Measurements from ENCODE around the gene HSPB3. TPM values are rescaled to one million over a fixed set of nuclear protein-coding genes. Genes with fewer than 3 reads are reported as not detected.

Gene HSPB3
- total and polyA plus RNA-seq, 2 donors (not counting 1 experiment from before 2014, with no cell fraction given): 18.6 to 21.1 TPM

GRCh38 chr5:54471398-54471797 lies 15.9 kb downstream of the HSPB3 start:
- no peak overlapping the region for H3K9ac ChIP-seq (ENCODE audit: insufficient read depth, low read length)
- peaks cover 3% of the 10 kb centered on the region for H3K4me1 ChIP-seq (ENCODE audit: control insufficient read depth, extremely low read depth, insufficient read depth, low read length)
- H3K36me3 ChIP-seq (ENCODE audit: control insufficient read depth, insufficient read depth, low read length): no peaks in the 10 kb centered on the region
- no peak overlapping the region for H3K4me2 ChIP-seq (ENCODE audit: extremely low read depth, insufficient read depth, low read length)
- TF ChIP-seq CTCF (conservative IDR thresholded peaks at IDR 0.05 in 1 of 2, IDR thresholded peaks at IDR 0.05 in 1 of 2; ENCODE audit: low read depth in 1 of 2, low read length in 2 of 2) (no peak), EZH2 (IDR thresholded peaks at IDR 0.05; ENCODE audit: low read length, missing control alignments) (no peak)
- no peaks in the 10 kb centered on the region for H4K20me1 ChIP-seq (ENCODE audit: control insufficient read depth, extremely low read depth, insufficient read depth, low read length)
- DNase-seq (ENCODE audit: low read depth in 2 of 2): no peak
- H2AFZ ChIP-seq (ENCODE audit: low read length): no peak overlapping the region
- H3K27ac ChIP-seq (ENCODE audit: insufficient read depth, low read length): no peak overlapping the region
- H3K4me3 ChIP-seq (replicated peaks in 1 of 4; ENCODE audit: control extremely low read depth in 1 of 4, insufficient read depth in 1 of 4, low read depth in 3 of 4, low read length in 4 of 4): no peak overlapping the region
- H3K9me3 ChIP-seq (ENCODE audit: control insufficient read depth, insufficient read depth, low read depth, low read length): no peaks in the 10 kb centered on the region
- no peaks in the 10 kb centered on the region for H3K27me3 ChIP-seq (ENCODE audit: control insufficient read depth, insufficient read depth, low read length)
- H3K79me2 ChIP-seq (ENCODE audit: control insufficient read depth, insufficient read depth, low read length): no peaks in the 10 kb centered on the region

- no peaks in the 10 kb centered on the region for H4K20me1 ChIP-seq (ENCODE audit: control insufficient read depth, extremely low read depth, insufficient read depth, low read length)
- no peak overlapping the region for H3K27ac ChIP-seq (ENCODE audit: insufficient read depth, low read length)
- no peaks in the 10 kb centered on the region for H3K79me2 ChIP-seq (ENCODE audit: control insufficient read depth, insufficient read depth, low read length)
- H3K4me1 ChIP-seq (ENCODE audit: control insufficient read depth, extremely low read depth, insufficient read depth, low read length): no peaks in the 10 kb centered on the region
- H2AFZ ChIP-seq (ENCODE audit: low read length): no peak overlapping the region
- TF ChIP-seq EZH2 (IDR thresholded peaks at IDR 0.05; ENCODE audit: low read length, missing control alignments) (no peak), CTCF (conservative IDR thresholded peaks at IDR 0.05 in 1 of 2, IDR thresholded peaks at IDR 0.05 in 1 of 2; ENCODE audit: low read depth in 1 of 2, low read length in 2 of 2) (no peak)
- no peak for DNase-seq (ENCODE audit: low read depth in 2 of 2)
- H3K9ac ChIP-seq (ENCODE audit: insufficient read depth, low read length): no peak overlapping the region
- no peak overlapping the region for H3K4me2 ChIP-seq (ENCODE audit: extremely low read depth, insufficient read depth, low read length)
- no peaks in the 10 kb centered on the region for H3K36me3 ChIP-seq (ENCODE audit: control insufficient read depth, insufficient read depth, low read length)
- H3K4me3 ChIP-seq (replicated peaks in 1 of 4; ENCODE audit: control extremely low read depth in 1 of 4, insufficient read depth in 1 of 4, low read depth in 3 of 4, low read length in 4 of 4): no peak overlapping the region
- H3K9me3 ChIP-seq (ENCODE audit: control insufficient read depth, insufficient read depth, low read depth, low read length): no peaks in the 10 kb centered on the region
- peaks cover 2% of the 10 kb centered on the region for H3K27me3 ChIP-seq (ENCODE audit: control insufficient read depth, insufficient read depth, low read length)
Observed at GRCh38 chr5:54476682-54477081, 21.2 kb downstream of the HSPB3 start.

GRCh38 chr5:54477941-54478478 lies 22.5 kb downstream of the HSPB3 start:
- no peaks in the 10 kb centered on the region for H4K20me1 ChIP-seq (ENCODE audit: control insufficient read depth, extremely low read depth, insufficient read depth, low read length)
- no peak overlapping the region for H3K9ac ChIP-seq (ENCODE audit: insufficient read depth, low read length)
- no peaks in the 10 kb centered on the region for H3K36me3 ChIP-seq (ENCODE audit: control insufficient read depth, insufficient read depth, low read length)
- DNase-seq (ENCODE audit: low read depth in 2 of 2): no peak
- H3K4me1 ChIP-seq (ENCODE audit: control insufficient read depth, extremely low read depth, insufficient read depth, low read length): no peaks in the 10 kb centered on the region
- TF ChIP-seq CTCF (conservative IDR thresholded peaks at IDR 0.05 in 1 of 2, IDR thresholded peaks at IDR 0.05 in 1 of 2; ENCODE audit: low read depth in 1 of 2, low read length in 2 of 2): no peak
- no peak for TF ChIP-seq EZH2 (IDR thresholded peaks at IDR 0.05; ENCODE audit: low read length, missing control alignments)
- no peak overlapping the region for H3K4me3 ChIP-seq (replicated peaks in 1 of 4; ENCODE audit: control extremely low read depth in 1 of 4, insufficient read depth in 1 of 4, low read depth in 3 of 4, low read length in 4 of 4)
- H3K9me3 ChIP-seq (ENCODE audit: control insufficient read depth, insufficient read depth, low read depth, low read length): no peaks in the 10 kb centered on the region
- peaks cover 2% of the 10 kb centered on the region for H3K27me3 ChIP-seq (ENCODE audit: control insufficient read depth, insufficient read depth, low read length)
- no peak overlapping the region for H2AFZ ChIP-seq (ENCODE audit: low read length)
- H3K4me2 ChIP-seq (ENCODE audit: extremely low read depth, insufficient read depth, low read length): no peak overlapping the region
- no peak overlapping the region for H3K27ac ChIP-seq (ENCODE audit: insufficient read depth, low read length)
- H3K79me2 ChIP-seq (ENCODE audit: control insufficient read depth, insufficient read depth, low read length): no peaks in the 10 kb centered on the region
